Suprapubic skin (tissue), 4 donors: Measurements from ENCODE around the gene MED12L. TPM values are rescaled to one million over a fixed set of nuclear protein-coding genes. Genes with fewer than 3 reads are reported as not detected.
A peak's percentile ranks its signal among the peaks of the same experiment; 100 is the strongest.

Source experiments
- DNase-seq, 2 donors: peaks; one replicate each; pipeline ENCODE4 v3.0.0-alpha.2; 2019; ENCODE audit warnings: low spot score in 2 of 2
- H3K27ac ChIP-seq: fragments of 200-600 bp; sonication (generic); one replicate; pipeline ENCODE4 v1.5.1; 2019
- H3K27me3 ChIP-seq: fragments of 200-600 bp; sonication (generic); one replicate; pipeline ENCODE4 v1.5.1; 2019
- H3K36me3 ChIP-seq: fragments of 200-600 bp; sonication (generic); one replicate; pipeline ENCODE4 v1.5.1; 2019
- H3K4me1 ChIP-seq: fragments of 200-600 bp; sonication (generic); one replicate; pipeline ENCODE4 v1.5.1; 2019
- H3K4me3 ChIP-seq: fragments of 200-600 bp; sonication (generic); one replicate; pipeline ENCODE4 v1.5.1; 2019; ENCODE audit warnings: mild to moderate bottlenecking
- H3K9me3 ChIP-seq: fragments of 200-600 bp; sonication (generic); one replicate; pipeline ENCODE4 v1.5.1; 2019
- CTCF ChIP-seq, 2 donors: fragments of 200-600 bp in 1 of 2; fragments of 450-650 bp in 1 of 2; sonication (generic) in 1 of 2; IDR thresholded peaks; one replicate each; pipeline ENCODE4 v1.5.1; 2016 to 2019; ENCODE audit warnings: antibody characterized with exemption in 2 of 2, mild to moderate bottlenecking in 1 of 2, moderate library complexity in 1 of 2
- EP300 ChIP-seq: sonication (generic); formaldehyde crosslinking; IDR thresholded peaks from one replicate; pipeline ENCODE4 v1.6.1; 2017; ENCODE audit warnings: antibody characterized with exemption
- POLR2A ChIP-seq, 2 donors: fragments of 450-650 bp; IDR thresholded peaks; one replicate each; pipeline ENCODE4 v1.6.1; 2017; ENCODE audit warnings: antibody characterized with exemption in 2 of 2, mild to moderate bottlenecking in 2 of 2, moderate library complexity in 2 of 2
- POLR2AphosphoS5 ChIP-seq, 3 donors: sonication (generic); formaldehyde crosslinking; IDR thresholded peaks; one replicate each; pipeline ENCODE4 v1.6.1; 2017; ENCODE audit warnings: antibody characterized with exemption in 3 of 3
- WGBS: methylation state at CpG from one replicate; pipeline ENCODE4 v1.1.5; 2018; 5-methylcytosine and 5-hydroxymethylcytosine counted together
- total RNA-seq, 4 donors: library from RNA; depleted of rRNA; stranded (reverse); fragments of >200 nt; gene quantifications; one replicate each; pipeline ENCODE4 v1.1.0, GENCODE V29; 2016

The MED12L gene
- total RNA-seq, 4 donors from 2014 or later, result 0.08 to 0.80 (median 0.22) TPM

- 48% methylated on average over 5 of the region's 5 CpGs for WGBS
- H3K27me3 ChIP-seq, result peaks cover 2% of the 10 kb centered on the region
- H3K4me1 ChIP-seq, result no peaks in the 10 kb centered on the region
- no peaks in the 10 kb centered on the region for H3K36me3 ChIP-seq
- H3K4me3 ChIP-seq, result no peak overlapping the region
- no peak for DNase-seq
- no peaks in the 10 kb centered on the region for H3K9me3 ChIP-seq
- no peak overlapping the region for H3K27ac ChIP-seq
- TF ChIP-seq POLR2A (IDR thresholded peaks at IDR 0.05) (no peak), EP300 (no peak), CTCF (IDR thresholded peaks at IDR 0.05) (no peak), POLR2AphosphoS5 (IDR thresholded peaks at IDR 0.05) (no peak)
Measured at GRCh38 chr3:151135541-151136337, 50.3 kb downstream of the MED12L start.

- no peak for DNase-seq
- Histone ChIP-seq H3K4me3 (no peak overlapping the region), H3K36me3 (no peaks in the 10 kb centered on the region), H3K9me3 (no peaks in the 10 kb centered on the region), H3K27me3 (peaks cover 3% of the 10 kb centered on the region), H3K27ac (no peak overlapping the region), H3K4me1 (peaks cover 13% of the 10 kb centered on the region)
- 58% methylated on average over 5 of the region's 5 CpGs for WGBS
- no peak for TF ChIP-seq CTCF (IDR thresholded peaks at IDR 0.05)
- TF ChIP-seq EP300, result no peak
- TF ChIP-seq POLR2AphosphoS5 (IDR thresholded peaks at IDR 0.05), result no peak
- no peak for TF ChIP-seq POLR2A (IDR thresholded peaks at IDR 0.05)
Measured at GRCh38 chr3:151142929-151143328, 57.5 kb downstream of the MED12L start.

GRCh38 chr3:151144016-151144415, 58.6 kb downstream of the MED12L start:
- WGBS, result 87% methylated on average over 4 of the region's 4 CpGs

GRCh38 chr3:151144760-151145159, 59.3 kb downstream of the MED12L start:
- 92% methylated on average over 5 of the region's 5 CpGs for WGBS
- DNase-seq, result no peak
- TF ChIP-seq CTCF (IDR thresholded peaks at IDR 0.05) (no peak), EP300 (no peak), POLR2AphosphoS5 (IDR thresholded peaks at IDR 0.05) (no peak)
- H3K36me3 ChIP-seq, result no peaks in the 10 kb centered on the region
- no peak overlapping the region for H3K27ac ChIP-seq
- H3K27me3 ChIP-seq, result peaks cover 3% of the 10 kb centered on the region
- H3K4me3 ChIP-seq, result no peak overlapping the region
- no peaks in the 10 kb centered on the region for H3K9me3 ChIP-seq
- peaks cover 13% of the 10 kb centered on the region for H3K4me1 ChIP-seq

More at GRCh38 chr3:151144016-151144415, 58.6 kb downstream of the MED12L start:
- no peaks in the 10 kb centered on the region for H3K9me3 ChIP-seq
- no peak overlapping the region for H3K4me3 ChIP-seq
- TF ChIP-seq CTCF (IDR thresholded peaks at IDR 0.05) (no peak), EP300 (no peak), POLR2AphosphoS5 (IDR thresholded peaks at IDR 0.05) (no peak), POLR2A (IDR thresholded peaks at IDR 0.05) (no peak)
- H3K27ac ChIP-seq, result no peak overlapping the region
- H3K4me1 ChIP-seq, result peaks cover 13% of the 10 kb centered on the region
- no peaks in the 10 kb centered on the region for H3K36me3 ChIP-seq
- DNase-seq, result no peak
- peaks cover 3% of the 10 kb centered on the region for H3K27me3 ChIP-seq

- H3K27me3 ChIP-seq, result peaks cover 3% of the 10 kb centered on the region
- no peaks in the 10 kb centered on the region for H3K36me3 ChIP-seq
- H3K4me3 ChIP-seq, result peak overlapping the region; percentile 14
- H3K27ac ChIP-seq, result no peak overlapping the region
- TF ChIP-seq POLR2A (IDR thresholded peaks at IDR 0.05) (no peak), CTCF (IDR thresholded peaks at IDR 0.05) (no peak), EP300 (no peak), POLR2AphosphoS5 (IDR thresholded peaks at IDR 0.05) (no peak)
- 20% methylated on average over 6 of the region's 6 CpGs for WGBS
- DNase-seq, result no peak
- no peaks in the 10 kb centered on the region for H3K9me3 ChIP-seq
- peaks cover 13% of the 10 kb centered on the region for H3K4me1 ChIP-seq
Measured at GRCh38 chr3:151145713-151146070, 60.2 kb downstream of the MED12L start.
